CD4-positive, alpha-beta T cell treated with Interleukin-17A for 4 hours (primary cell): ENCODE data around the gene HES5.

ENCODE experiments used
- DNase-seq: peaks from one replicate; pipeline ENCODE4 v3.0.0-alpha.2; 2020; ENCODE audit warnings: mixed read lengths

The HES5 gene

GRCh38 chr1:2530513-2531361, 674 bp upstream of the HES5 start:
- peak; percentile 28 for DNase-seq

- DNase-seq: peak; percentile 68
Measured at GRCh38 chr1:2528966-2529783, 888 bp downstream of the HES5 start.

GRCh38 chr1:2528611-2528965, 1.5 kb downstream of the HES5 start:
- no peak for DNase-seq

GRCh38 chr1:2528016-2528415, 2.0 kb downstream of the HES5 start:
- no peak for DNase-seq

- DNase-seq: no peak
Measured at GRCh38 chr1:2527556-2527860, 2.6 kb downstream of the HES5 start.

- DNase-seq: peak; percentile 48
Measured at GRCh38 chr1:2526824-2527555, 3.1 kb downstream of the HES5 start.

GRCh38 chr1:2525920-2526823, 3.9 kb downstream of the HES5 start, which contains the start of gene PANK4:
Gene PANK4, minus strand, starts transcription at chr1:2526596. Its CDS starts 9 bp downstream, at chr1:2526587.
- DNase-seq: peak; percentile 93

- no peak for DNase-seq
Measured at GRCh38 chr1:2525572-2525919, 4.5 kb downstream of the HES5 start.

- peak; percentile 72 for DNase-seq
Measured at GRCh38 chr1:2523891-2524609, 6.0 kb downstream of the HES5 start.

GRCh38 chr1:2523191-2523890, 6.7 kb downstream of the HES5 start:
- DNase-seq: peak; percentile 42

- DNase-seq: no peak
Measured at GRCh38 chr1:2522230-2522629, 7.8 kb downstream of the HES5 start.

- DNase-seq: no peak
Measured at GRCh38 chr1:2520806-2521205, 9.3 kb downstream of the HES5 start.

- DNase-seq: no peak
Measured at GRCh38 chr1:2520206-2520605, 9.9 kb downstream of the HES5 start.

GRCh38 chr1:2519729-2520128, 10.3 kb downstream of the HES5 start:
- DNase-seq: no peak

GRCh38 chr1:2519029-2519685, 10.9 kb downstream of the HES5 start:
- no peak for DNase-seq

GRCh38 chr1:2518528-2518927, 11.5 kb downstream of the HES5 start:
- no peak for DNase-seq

GRCh38 chr1:2517966-2518365, 12.1 kb downstream of the HES5 start:
- no peak for DNase-seq

GRCh38 chr1:2516946-2517345, 13.1 kb downstream of the HES5 start:
- DNase-seq: no peak

- no peak for DNase-seq
Measured at GRCh38 chr1:2516124-2516523, 13.9 kb downstream of the HES5 start.

GRCh38 chr1:2515763-2516080, 14.3 kb downstream of the HES5 start:
- DNase-seq: no peak
